GM19438 (cell line): ENCODE measurements around the gene DNASE1.
"Not testable (repeated sequence)": the region's sequence is repeated elsewhere in the genome, so short reads cannot be mapped to it uniquely, and the experiment has no call there.

Experiments
- ATAC-seq: cut with Tn5 transposase; IDR thresholded peaks from one replicate; pipeline ENCODE4 v1.9.1; 2021; ENCODE audit warnings: low read depth; ENCODE audit not compliant: unreplicated experiment

The DNASE1 gene

GRCh38 chr16:3640632-3641501 is 13.6 kb upstream of the DNASE1 start:
- no peak for ATAC-seq

- no peak for ATAC-seq
Observed at GRCh38 chr16:3641801-3642396, 12.6 kb upstream of the DNASE1 start.

GRCh38 chr16:3642397-3643094 is 11.9 kb upstream of the DNASE1 start:
- no peak for ATAC-seq

GRCh38 chr16:3643095-3643730 is 11.3 kb upstream of the DNASE1 start:
- no peak for ATAC-seq

- ATAC-seq: no peak
Observed at GRCh38 chr16:3645108-3645503, 9.4 kb upstream of the DNASE1 start.

DNA sequence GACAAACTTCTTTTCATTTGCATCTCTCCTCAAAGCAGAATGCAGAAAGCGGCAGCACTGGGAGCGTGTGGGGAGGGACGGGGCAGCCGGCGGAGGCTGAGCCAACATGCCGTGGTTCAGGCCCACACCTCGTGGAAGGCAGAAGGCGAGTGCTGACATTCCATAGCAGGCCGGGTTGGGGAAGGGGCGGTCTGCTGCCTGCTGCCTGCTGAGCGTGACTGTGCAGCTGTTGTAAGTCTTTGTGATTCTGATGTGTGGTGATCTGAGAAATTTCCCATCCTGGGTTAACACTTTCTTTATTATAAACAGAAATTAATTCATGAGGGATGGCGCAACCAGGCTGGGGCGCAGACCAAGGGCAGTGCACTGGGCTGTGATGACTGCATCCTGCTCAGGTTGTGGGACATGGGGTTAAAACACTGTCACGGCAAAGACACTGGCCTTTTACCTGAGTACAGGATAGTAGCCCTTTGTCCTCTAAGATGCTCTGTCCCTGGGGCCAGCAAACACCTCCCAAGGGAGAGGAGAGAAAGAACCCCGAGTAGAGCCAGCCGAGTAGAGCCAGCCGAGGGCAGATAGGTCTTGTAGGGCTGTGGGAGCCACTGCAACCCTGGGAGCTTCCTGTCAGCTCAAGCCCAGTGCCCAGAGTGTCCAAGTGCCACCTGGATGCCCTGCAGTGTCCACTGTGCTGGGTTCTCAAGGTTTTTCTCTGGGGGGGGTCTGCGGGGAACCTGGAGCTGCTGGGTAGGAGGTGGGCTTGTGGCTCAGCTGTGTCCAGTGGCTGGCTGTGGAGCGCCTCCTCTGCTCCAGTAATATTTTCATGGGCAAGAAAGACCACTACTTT is 8.8 kb upstream of the DNASE1 start:
- ATAC-seq: no peak

GRCh38 chr16:3646348-3646920 is 8.1 kb upstream of the DNASE1 start:
- ATAC-seq: no peak

DNA sequence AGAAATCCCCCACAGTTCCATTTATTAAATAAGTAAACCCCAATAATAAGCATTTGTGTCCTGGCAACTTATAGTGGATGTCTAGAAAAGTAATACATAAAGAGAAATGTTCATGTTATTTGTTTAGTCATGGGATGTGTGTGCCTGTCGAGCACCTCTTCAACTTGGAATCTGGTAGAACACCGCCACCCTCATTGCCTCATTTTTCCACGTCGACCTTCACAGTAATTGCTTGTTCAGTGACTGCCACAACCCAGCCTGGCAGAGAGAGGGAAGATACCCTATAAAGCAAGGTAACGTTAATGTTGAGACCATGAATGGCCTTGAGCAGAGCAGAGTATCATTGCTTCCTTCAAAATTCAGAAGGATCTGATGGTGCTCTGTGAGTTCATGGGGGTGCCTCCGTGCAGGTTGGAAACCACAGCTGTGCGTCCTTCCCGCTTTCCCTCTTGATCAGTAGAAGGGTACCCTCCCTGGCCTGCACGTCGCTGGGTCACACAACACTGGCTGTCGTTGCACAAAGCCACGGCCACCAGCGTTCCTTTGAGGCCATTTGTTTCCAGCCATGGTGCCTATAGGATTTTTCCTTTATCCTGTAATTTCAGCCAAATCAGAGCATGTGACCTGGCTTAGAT is 3.7 kb upstream of the DNASE1 start:
- no peak for ATAC-seq

DNA sequence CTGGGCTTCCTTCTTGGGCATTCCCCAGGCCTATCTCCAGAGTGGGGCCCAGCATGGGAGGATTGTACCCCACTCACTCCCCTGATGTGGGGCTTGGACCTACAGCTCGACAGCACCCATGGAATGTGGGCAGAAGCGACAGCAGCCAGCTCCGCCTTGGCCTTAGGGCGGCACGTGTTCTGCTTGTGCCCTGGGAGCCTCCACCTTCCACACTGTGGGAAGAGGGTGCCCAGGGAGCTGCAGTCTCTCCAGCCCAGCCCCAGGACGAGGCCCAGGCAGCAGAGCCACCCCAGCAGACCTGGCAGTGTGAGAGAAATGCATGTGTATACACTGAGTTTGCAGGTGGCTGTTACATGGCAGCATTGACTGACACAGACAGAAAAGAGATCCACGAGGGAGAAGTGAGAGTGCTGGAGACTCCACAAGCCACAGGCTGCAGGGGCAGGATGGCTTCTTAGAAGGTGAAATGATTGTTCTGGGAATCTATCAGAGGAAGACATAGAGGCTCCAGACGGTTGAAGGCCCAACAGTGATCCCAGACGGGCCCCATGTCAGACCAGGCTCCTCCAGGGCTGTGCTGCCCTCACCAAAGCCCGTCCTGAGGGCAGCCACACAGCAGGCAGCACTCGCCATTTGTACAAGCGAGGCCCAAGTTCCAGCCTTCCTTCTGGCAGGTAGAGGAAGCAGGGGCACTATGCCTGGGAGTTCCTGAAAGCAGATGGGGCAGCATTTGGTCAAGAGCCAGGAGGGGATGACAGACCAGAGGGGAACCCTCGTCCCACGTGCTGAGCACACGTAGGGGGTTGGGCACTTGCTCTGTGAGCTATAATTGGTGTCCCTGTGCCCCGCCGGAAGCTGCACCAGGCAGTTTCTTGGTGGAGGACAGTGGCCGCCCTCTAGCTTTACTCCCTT is 2.8 kb upstream of the DNASE1 start:
- no peak for ATAC-seq

DNA sequence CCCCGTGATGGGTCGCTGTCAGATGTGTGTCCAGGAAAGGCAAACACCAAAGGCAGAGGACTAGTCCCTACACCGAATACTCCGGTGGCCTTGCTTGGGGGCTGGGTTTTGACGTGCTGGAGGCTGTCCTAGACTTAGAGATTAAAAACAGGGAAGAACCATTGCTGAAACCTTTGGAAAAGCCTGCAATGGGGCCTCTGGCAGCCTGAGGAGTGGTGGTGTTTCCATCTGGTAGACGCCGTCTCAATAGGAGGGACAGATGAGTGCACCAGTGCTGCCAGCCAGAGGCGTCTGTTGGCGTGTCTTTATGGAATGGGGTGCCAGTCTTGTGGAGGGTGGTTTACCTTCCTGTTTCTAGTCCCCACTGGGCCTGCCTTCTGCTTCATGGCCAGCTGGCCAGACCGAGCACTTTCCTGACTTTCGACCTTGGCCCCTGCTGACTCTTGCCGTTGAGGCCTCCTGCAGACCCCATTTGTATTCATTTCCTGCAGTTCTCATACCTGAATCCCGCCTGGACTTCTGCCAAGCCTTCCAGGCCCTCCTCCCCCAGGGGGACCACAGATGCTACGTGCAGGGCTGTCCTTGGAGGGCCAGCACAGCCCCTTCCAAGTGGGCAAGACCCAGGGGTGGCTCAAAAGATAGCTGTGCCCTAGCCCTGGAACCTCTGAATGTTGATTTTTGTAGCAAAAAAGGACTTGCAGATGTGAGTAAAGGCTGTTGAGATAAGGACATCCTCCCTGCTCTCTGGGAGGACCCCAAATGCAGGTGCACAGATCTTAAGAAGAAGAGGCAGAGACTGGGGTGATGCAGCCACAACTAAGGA is 1.9 kb upstream of the DNASE1 start:
- no peak for ATAC-seq

DNA sequence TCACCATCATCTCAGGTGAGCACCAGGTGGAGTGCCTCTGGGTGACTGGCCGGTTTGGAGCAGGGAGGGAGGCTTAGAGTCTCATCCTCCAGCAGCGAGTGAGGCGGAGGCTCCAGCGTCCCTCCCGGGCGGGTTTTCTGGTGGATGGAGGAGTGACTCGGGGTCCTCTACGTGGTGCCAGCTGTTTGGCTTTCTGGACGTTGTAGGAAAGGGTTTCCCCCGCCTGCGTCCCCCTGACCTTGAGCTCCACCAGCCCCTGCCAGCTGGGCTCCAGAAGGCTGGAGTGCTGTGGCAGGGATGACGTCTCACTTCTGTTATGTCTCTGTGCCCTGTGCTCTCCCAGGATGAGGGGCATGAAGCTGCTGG is 522 bp downstream of the DNASE1 start:
- no peak for ATAC-seq

- no peak for ATAC-seq
Observed at GRCh38 chr16:3655396-3656159, 1.1 kb downstream of the DNASE1 start.

GRCh38 chr16:3656160-3656490 is 1.6 kb downstream of the DNASE1 start:
- not testable (repeated sequence) for ATAC-seq

- no peak for ATAC-seq
Observed at GRCh38 chr16:3656491-3657468, 2.3 kb downstream of the DNASE1 start.

DNA sequence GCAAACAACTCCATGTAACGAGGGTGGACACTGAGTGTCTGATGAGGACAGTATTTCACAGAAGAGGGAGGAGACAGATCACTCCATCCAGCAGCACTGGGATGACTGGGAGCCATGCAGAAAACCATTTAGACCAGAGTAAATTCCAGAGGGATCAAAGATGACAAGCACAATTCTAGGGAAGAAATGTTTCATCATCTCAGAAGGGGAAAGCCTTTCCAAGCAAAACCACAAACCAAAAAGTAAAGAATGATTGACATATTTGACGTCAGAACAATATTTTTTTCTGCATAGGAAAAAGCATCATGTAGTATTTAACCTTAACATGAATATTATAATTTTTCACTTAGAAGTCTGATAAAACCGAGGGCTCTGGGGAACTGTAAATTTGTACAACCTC is 4.8 kb downstream of the DNASE1 start:
- ATAC-seq: no peak

DNA sequence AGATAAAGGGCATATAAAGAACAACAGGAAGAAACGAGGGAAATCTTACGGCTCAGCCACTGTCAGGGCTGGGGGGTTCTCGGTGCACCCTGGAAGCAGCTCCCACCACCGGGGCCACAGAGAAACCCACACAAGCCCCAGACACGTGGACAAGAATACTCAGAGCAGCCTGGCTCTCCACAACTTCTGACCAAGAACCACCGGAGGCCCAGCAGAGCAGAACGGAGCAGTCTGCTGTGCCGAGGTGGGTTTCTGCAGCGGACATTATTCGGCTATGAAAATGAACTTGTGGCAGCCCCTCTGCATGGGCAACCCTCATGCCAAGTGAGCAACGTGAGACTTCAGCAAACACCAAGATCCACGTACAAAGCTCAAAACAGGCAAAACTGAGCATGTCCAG is 6.8 kb downstream of the DNASE1 start:
- no peak for ATAC-seq
